Cardiac fibroblast (primary cell): ENCODE measurements around the gene CNDP2.
"Not testable (repeated sequence)": the region's sequence is repeated elsewhere in the genome, so short reads cannot be mapped to it uniquely, and the experiment has no call there.

Experiments used
- DNase-seq, 2 donors: peaks; one replicate each; pipeline versions ENCODE4 v3.0.0 to v3.0.0-alpha.2; 2010; ENCODE audit warnings: low read depth in 2 of 2
- H3K4me3 ChIP-seq, 2 donors: replicated peaks in 1 of 2; 1 replicate in 1 of 2; 2 replicates in 1 of 2; pipeline ENCODE4 v1.5.1; 2011; ENCODE audit warnings: low read depth in 2 of 2, low read length in 2 of 2, mild to moderate bottlenecking in 2 of 2, moderate library complexity in 1 of 2
- CTCF ChIP-seq: IDR thresholded peaks from one replicate; pipeline ENCODE4 v1.5.1; 2011; ENCODE audit warnings: low read depth, mild to moderate bottlenecking, low read length, inconsistent platforms

CNDP2 gene

GRCh38 chr18:74520096-74520833 lies 24.1 kb downstream of the CNDP2 start:
- H3K4me3 ChIP-seq = no peak overlapping the region
- no peak for TF ChIP-seq CTCF
- DNase-seq = no peak

DNA sequence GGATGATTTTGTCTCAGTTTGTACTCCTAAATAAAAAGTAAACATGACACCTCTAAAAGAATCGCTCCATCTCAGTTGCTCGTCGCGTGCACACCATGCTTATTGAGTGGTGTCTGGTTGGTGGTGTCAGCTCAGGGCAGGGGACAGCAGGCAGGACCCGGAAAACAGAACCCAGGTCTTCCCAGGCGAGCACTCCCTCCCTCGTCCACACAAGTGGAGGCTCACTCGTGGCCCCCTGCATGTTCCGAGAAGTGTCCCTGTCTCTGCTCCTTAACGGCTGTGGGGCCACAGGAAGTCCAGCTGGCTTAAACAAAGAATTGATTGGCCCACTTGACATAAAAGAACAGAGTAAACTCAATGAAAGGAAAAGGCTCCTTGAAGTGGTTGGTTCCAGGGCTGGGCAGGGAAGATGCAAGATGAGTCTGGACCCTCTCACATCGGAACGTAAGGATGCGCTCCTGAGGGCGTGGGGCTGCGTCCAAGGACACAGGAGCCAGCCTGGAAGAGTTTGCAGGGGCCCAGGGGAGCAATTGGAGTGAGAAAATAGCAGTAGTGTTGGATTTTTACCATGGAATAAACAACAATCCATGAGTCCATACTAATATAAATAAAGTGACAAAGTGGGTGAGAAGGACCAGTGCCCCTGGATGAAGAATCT lies 25.0 kb downstream of the CNDP2 start:
- DNase-seq = no peak
- no peak overlapping the region for H3K4me3 ChIP-seq
- no peak for TF ChIP-seq CTCF

DNA sequence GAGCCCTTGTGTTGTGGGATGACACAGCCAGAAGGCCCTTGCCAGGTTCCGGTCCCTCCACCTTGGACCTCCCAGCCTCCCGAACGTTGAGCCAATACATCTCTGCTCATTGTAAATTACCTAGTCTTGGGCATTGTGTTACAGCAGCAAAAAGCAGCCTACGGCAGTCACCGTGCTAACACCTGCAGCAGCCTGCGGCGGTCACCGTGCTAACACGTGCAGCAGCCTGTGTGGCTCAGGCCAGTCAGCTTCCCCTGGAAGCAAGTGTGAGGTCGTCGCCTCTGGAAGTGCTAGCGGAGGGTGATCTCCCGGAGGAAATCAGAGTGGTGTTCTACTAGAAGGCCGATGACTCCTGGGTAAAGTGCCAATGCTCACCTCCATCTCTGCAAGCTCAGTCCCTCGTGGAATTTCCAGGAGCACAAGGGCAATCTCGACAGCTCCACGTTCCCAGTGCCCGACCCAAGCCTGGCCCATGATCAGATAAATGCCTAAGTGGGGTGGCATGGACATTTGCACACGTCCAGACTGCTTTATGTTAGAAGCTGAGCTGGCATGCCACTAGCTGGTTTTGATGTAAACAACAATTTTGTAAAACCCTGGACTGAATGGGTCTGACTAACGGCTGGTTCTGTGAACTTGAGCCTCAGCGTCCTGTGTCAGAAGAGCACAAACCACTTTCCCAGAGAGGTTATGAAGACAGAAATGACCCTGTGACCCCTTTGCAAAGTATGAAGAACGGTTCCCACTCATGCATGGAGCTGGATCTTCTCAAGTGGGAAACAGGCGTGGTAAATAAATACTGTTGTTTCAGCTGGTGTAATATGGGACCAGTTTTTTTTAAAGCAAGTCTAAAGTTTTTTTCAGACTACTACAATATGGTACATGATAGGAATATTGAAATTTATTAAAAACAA lies 26.7 kb downstream of the CNDP2 start:
- no peak for DNase-seq
- no peak overlapping the region for H3K4me3 ChIP-seq
- no peak for TF ChIP-seq CTCF

DNA sequence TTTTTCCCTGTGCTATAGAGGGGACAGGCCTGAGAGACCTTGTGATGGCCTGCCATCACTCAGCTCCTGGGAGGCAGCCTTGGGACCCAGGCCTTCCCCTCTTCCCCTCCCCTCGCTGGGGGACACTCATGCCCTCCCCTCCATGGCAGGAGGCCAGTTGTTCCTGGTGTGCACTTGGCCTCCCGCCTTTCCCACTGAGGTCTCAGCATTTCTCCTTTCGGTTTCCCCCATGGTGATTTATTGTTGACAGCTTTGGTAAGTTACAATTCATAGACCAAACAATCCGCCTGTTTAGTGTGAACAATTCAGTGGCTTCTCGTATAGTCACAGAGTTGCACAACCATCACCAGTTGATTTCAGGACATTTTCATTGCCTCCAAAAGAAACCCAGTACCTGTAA lies 27.9 kb downstream of the CNDP2 start:
- no peak for TF ChIP-seq CTCF
- H3K4me3 ChIP-seq = no peak overlapping the region
- DNase-seq = no peak

DNA sequence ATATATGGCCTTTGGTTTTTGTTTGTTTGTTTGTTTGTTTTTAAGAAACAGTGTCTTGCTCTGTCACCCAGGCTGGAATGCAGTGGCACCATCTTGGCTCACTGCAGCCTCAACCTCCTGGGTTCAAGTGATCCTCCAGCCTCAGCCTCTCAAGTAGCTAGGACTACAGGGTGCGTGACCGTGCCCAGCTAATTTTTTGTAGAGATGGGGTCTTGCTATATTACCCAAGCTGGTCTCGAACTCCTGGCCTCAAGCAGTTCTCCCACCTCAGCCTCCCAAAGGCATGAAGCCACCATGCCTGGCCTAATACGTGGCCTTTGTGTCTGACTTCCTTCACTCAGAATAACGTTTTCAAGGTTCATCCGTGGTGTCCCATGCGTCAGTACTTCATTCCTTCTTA lies 28.8 kb downstream of the CNDP2 start:
- DNase-seq, H3K4me3 ChIP-seq: not testable (repeated sequence)

- no peak overlapping the region for H3K4me3 ChIP-seq
- no peak for DNase-seq
- no peak for TF ChIP-seq CTCF
Observed at GRCh38 chr18:74525741-74526140, 29.6 kb downstream of the CNDP2 start.

GRCh38 chr18:74526488-74526887 lies 30.3 kb downstream of the CNDP2 start:
- no peak for DNase-seq
- no peak overlapping the region for H3K4me3 ChIP-seq
- no peak for TF ChIP-seq CTCF
